ENCODE data around the gene ZFYVE1.

DNA sequence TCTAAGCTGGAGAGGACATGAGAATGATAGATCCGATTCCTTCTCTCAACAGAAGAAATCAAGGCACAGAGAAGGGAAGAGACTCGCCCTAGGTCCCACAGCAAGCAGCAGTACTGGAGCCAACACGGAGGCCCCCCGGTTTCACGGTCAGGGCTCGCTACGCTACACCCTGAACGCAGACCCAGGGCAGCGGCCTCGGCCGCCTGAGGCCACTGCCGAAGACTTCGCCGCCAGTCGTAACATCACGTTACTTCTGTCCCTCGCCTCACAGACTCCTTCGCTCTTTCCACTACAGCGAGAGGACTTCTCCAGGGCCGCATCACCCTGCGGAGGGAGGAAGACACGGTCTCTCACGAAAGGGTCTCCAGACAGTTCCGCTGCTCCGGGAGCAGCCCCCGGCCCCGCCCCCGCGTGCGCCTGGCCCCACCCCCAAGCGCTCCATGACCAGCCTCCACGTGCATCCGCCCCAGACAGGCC is 101.1 kb downstream of the ZFYVE1 start:
- TF ChIP-seq, protein P1, sequence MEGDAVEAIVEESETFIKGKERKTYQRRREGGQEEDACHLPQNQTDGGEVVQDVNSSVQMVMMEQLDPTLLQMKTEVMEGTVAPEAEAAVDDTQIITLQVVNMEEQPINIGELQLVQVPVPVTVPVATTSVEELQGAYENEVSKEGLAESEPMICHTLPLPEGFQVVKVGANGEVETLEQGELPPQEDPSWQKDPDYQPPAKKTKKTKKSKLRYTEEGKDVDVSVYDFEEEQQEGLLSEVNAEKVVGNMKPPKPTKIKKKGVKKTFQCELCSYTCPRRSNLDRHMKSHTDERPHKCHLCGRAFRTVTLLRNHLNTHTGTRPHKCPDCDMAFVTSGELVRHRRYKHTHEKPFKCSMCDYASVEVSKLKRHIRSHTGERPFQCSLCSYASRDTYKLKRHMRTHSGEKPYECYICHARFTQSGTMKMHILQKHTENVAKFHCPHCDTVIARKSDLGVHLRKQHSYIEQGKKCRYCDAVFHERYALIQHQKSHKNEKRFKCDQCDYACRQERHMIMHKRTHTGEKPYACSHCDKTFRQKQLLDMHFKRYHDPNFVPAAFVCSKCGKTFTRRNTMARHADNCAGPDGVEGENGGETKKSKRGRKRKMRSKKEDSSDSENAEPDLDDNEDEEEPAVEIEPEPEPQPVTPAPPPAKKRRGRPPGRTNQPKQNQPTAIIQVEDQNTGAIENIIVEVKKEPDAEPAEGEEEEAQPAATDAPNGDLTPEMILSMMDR (IDR thresholded peaks at IDR 0.05): no peak
- TF ChIP-seq POLR2A (IDR thresholded peaks at IDR 0.05): no peak

All from heart left ventricle (tissue), 13 donors.